GM12801 (cell line): ENCODE results near the gene WFDC1.

Experiments used
- TF ChIP-seq, protein P1 (sequence below): IDR thresholded peaks from one replicate; pipeline ENCODE4 v1.5.1; 2011; ENCODE audit warnings: control low read depth; ENCODE audit not compliant: insufficient read length; ENCODE audit errors: extremely low read depth

WFDC1 gene

DNA sequence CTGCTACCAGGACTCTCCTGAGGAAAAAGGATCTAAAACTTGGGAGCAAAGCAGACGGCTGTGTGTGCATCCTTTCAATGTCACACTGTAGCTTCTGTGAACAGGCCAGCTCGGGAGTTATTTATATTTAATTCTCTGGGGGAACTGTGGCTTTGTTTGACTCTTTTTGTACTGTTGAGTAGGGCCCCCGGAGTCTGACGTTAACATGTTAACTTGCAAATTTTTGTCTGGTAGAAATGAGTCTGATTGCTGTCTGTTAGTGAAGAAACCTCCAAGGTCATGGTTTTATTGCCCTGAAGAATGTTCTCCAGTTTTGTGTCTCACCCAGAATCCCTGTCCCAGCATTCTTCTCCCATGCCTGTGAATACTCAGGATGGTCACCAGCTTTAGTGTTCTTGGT lies 40.6 kb upstream of the WFDC1 start:
- TF ChIP-seq, protein P1, sequence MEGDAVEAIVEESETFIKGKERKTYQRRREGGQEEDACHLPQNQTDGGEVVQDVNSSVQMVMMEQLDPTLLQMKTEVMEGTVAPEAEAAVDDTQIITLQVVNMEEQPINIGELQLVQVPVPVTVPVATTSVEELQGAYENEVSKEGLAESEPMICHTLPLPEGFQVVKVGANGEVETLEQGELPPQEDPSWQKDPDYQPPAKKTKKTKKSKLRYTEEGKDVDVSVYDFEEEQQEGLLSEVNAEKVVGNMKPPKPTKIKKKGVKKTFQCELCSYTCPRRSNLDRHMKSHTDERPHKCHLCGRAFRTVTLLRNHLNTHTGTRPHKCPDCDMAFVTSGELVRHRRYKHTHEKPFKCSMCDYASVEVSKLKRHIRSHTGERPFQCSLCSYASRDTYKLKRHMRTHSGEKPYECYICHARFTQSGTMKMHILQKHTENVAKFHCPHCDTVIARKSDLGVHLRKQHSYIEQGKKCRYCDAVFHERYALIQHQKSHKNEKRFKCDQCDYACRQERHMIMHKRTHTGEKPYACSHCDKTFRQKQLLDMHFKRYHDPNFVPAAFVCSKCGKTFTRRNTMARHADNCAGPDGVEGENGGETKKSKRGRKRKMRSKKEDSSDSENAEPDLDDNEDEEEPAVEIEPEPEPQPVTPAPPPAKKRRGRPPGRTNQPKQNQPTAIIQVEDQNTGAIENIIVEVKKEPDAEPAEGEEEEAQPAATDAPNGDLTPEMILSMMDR, result no peak

DNA sequence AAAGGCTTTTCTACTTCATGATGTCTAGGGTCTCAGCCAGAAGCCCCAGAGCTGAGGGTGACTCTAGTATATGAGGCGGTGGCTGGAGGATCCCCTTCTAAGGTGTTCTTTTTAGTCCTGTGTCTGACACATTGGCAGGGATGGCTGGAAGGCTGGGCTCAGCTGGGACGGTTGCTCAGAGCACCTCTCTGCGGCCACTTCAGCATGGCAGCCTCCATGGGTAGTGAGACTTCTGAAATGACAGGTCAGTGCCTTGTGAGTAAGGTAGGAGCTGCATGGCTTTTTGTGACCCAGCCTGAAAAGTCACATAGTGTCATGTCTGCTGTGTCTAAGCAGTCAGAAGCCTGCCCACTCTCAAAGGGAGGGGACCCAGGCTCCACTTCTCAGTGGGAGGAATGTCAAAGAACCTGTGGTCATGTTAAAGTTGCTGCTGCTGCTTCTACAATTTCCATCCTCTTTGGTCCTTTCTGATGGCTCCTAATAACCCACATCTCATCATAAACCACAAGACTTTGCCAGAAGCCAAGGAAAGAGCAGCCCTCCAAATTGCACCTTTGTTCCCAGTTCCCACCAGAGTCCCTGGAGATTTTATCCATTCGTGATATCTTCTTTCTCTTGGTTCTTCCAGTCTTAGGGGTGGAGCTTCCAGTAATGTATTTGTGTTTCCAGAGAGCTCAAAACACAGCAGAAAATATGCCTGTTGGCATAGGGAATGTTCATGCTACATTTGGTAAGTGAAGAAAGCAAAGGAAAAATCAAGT lies 39.4 kb upstream of the WFDC1 start:
- TF ChIP-seq, protein P1, result no peak

DNA sequence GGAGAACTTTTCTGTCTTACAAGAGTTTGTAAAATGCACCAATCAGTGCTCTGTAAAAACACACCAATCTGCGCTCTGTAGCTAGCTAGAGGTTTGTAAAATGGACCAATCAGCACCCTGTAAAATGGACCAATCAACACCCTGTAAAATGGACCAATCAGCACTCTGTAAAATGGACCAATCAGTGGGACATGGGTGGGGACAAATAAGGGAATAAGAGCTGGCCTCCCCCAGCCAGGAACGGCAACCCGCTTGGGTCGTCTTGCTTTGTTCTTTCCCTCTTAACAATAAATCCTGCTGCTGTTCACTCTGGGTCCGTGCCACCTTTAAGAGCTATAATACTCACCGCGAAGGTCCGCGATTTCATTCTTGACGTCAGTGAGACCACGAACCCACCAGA lies 36.4 kb upstream of the WFDC1 start:
- TF ChIP-seq, protein P1, result no peak

DNA sequence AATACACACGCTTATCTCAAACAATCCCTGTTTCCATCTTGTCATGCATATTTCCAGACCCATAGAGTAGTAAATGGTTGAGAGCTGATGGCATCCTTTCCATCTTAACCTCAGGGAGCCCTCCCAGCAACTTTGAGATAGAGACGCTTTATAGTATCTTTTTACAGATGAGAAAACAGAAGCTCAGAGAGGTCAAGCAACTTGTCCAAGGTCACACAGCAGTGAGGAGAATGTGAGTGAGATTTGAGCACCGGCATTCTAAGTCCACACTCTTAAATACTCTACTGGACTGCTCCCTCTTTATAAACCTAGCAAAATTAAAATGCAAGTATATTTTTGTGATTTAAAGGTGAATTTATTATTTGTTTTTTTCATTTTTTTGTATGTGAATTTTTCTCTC lies 35.0 kb upstream of the WFDC1 start:
- TF ChIP-seq, protein P1, result no peak

DNA sequence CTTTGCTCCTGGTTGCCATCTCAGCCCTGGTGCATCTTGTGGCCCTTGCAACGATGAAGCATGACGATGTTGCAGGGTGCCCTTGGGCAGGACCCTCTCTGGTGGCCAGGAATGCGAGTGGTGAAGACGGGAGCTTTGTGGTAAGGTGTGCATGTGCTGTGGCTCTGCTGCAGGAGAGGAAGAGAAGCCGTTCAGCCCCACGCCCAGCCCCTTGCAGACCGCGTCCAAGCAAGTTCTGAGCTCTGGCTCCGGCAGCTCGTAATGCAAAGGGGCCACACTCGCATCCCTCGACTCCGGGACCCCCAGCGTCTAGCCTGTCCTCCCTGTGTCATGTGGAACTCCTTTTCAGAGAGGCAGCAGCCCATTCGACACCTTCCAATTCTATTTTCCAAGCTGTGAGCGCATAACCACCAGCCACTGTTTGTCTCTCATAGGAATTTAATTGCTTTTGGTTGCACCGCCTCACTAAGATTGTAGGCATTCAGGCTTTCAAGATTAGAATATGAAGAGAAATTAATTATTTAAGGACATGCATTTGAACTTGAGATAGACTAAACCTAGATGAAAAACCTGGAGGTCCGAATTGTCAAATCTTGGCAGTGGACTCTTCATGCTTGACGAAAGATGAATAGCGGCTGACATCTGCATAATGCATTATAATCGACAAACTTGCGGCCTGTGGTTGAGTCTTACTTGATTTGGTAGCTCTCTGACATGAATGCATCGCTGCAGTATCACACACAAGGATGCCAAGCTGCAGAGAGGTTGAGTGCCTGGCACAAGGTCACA lies 33.7 kb upstream of the WFDC1 start:
- TF ChIP-seq, protein P1, result no peak

DNA sequence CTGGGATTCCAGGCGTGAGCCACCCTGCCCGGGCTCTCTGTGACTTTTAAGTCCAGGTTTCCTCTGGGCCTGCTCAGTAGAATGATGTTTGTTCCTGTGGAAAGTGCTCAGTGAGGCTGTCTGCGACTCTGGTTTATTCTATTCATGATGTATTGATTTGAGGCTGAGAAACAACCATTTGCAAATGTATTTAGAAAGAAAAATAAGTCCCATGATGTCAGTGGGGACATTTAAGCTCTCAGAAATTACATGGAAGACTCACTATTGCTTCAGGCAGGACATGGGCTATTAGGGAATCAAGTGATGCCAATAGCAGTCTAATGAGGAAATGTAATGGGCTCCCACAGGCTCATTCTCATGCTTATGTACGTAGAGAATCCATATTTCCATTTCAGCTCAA lies 32.6 kb upstream of the WFDC1 start:
- TF ChIP-seq, protein P1, result no peak

DNA sequence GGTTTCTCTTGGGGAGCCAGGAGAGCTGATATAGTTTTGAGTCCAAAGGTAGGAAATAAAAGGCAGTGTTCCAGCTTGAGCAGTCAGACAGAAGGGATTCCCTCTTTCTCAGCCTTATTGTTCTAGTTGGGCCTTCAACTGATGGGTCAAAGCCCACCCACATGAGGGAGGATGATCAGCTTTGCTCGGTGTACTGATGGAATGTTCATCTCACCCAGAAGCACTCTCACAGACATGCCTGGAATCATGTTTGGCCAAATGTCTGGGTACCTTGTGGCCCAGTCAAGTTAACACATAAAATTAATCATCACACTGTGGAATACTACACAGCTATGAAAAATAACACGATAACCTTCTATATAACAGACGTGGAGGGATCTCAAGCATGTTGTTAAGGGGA lies 31.7 kb upstream of the WFDC1 start:
- TF ChIP-seq, protein P1, result no peak
